IMR-90 (cell line): Measurements from ENCODE around the gene HNRNPD. TPM values are rescaled to one million over a fixed set of nuclear protein-coding genes. Genes with fewer than 3 reads are reported as not detected.

Experiments used
- ATAC-seq: fragments of 200-7000 bp; cut with Tn5 transposase; 2 replicates; pipeline ENCODE4 v1.9.1; 2020; ENCODE audit warnings: low read depth, mild to moderate bottlenecking, moderate library complexity
- BruUV-seq: library from RNA; stranded (reverse); fragments of 400-500 nt; replicated peaks from 2 replicates; lab custom pipeline; 2021; lab: Mats Ljungman, UMichigan
- CTCF ChIA-PET: fragments of 300-600 bp; formaldehyde crosslinking; extraction: SDS; loops from one replicate; lab custom pipeline; 2021; ENCODE audit warnings: antibody characterized with exemption; lab: Yijun Ruan, JAX
- POLR2A ChIA-PET: fragments of 300-600 bp; sonication (Branson Sonifier 250); formaldehyde crosslinking; loops from one replicate; lab custom pipeline; 2022; ENCODE audit warnings: antibody characterized with exemption; ENCODE audit not compliant: unreplicated experiment; lab: Charles Lee
- DNase-seq: peaks from one replicate; pipeline ENCODE4 v3.0.0; 2013
- H2AFZ ChIP-seq: replicated peaks from 2 replicates; pipeline ENCODE3; 2013; ENCODE audit warnings: low read length, mild to moderate bottlenecking; ENCODE audit not compliant: poor library complexity
- H2AK5ac ChIP-seq: 2 replicates; pipeline ENCODE4 v1.6.1; 2013; ENCODE audit warnings: low read depth, low read length, inconsistent platforms
- H2AK9ac ChIP-seq: replicated peaks from 2 replicates; pipeline ENCODE3; 2013; ENCODE audit warnings: mild to moderate bottlenecking, low read depth, low read length, moderate library complexity; ENCODE audit not compliant: poor library complexity
- H2BK120ac ChIP-seq: 2 replicates; pipeline ENCODE4 v1.6.1; 2013; ENCODE audit warnings: low read depth, low read length, inconsistent platforms
- H2BK15ac ChIP-seq: 3 replicates; pipeline ENCODE4 v1.6.1; 2013; ENCODE audit warnings: low read depth, low read length, inconsistent platforms
- H2BK20ac ChIP-seq: 2 replicates; pipeline ENCODE4 v1.6.1; 2013; ENCODE audit warnings: low read depth, mild to moderate bottlenecking, inconsistent platforms, low read length, moderate library complexity
- H2BK5ac ChIP-seq: 2 replicates; pipeline ENCODE4 v1.6.1; 2013; ENCODE audit warnings: mild to moderate bottlenecking, low read depth, low read length, inconsistent platforms; ENCODE audit not compliant: poor library complexity, severe bottlenecking
- H3K14ac ChIP-seq: replicated peaks from 2 replicates; pipeline ENCODE4 v1.6.1; 2013; ENCODE audit warnings: low read depth, low read length, inconsistent platforms
- H3K18ac ChIP-seq: 2 replicates; pipeline ENCODE4 v1.6.1; 2013; ENCODE audit warnings: low read depth, low read length, control low read depth
- H3K23ac ChIP-seq: 2 replicates; pipeline ENCODE4 v1.6.1; 2013; ENCODE audit warnings: low read depth, low read length, inconsistent platforms
- H3K27ac ChIP-seq: 2 replicates; pipeline ENCODE4 v1.5.1; 2013; ENCODE audit warnings: mild to moderate bottlenecking, control low read depth, low read length; ENCODE audit not compliant: insufficient read depth
- H3K27me3 ChIP-seq: 2 replicates; pipeline ENCODE4 v1.6.1; 2013; ENCODE audit warnings: low read length; ENCODE audit not compliant: control insufficient read depth, insufficient read depth
- H3K36me3 ChIP-seq: 2 replicates; pipeline ENCODE4 v1.6.1; 2013; ENCODE audit warnings: low read length, mixed read lengths; ENCODE audit not compliant: control insufficient read depth, insufficient read depth
- H3K4ac ChIP-seq: 2 replicates; pipeline ENCODE4 v1.6.1; 2013; ENCODE audit warnings: low read depth, low read length, inconsistent platforms
- H3K4me1 ChIP-seq: 2 replicates; pipeline ENCODE4 v1.6.1; 2013; ENCODE audit warnings: low read length, mixed read lengths; ENCODE audit not compliant: control insufficient read depth, insufficient read depth
- H3K4me2 ChIP-seq: 2 replicates; pipeline ENCODE4 v1.6.1; 2013; ENCODE audit warnings: low read depth, mild to moderate bottlenecking, control low read depth, low read length, moderate library complexity
- H3K4me3 ChIP-seq: 2 replicates; pipeline ENCODE4 v1.5.1; 2013; ENCODE audit warnings: low read depth, mild to moderate bottlenecking, control low read depth, low read length, moderate library complexity; ENCODE audit not compliant: insufficient read depth
- H3K56ac ChIP-seq: 2 replicates; pipeline ENCODE4 v1.6.1; 2013; ENCODE audit warnings: low read length, inconsistent platforms; ENCODE audit not compliant: insufficient read depth; ENCODE audit errors: extremely low read depth
- H3K79me1 ChIP-seq, 2 experiments: 2 replicates each; pipeline ENCODE4 v1.6.1; 2013; ENCODE audit warnings: low read length in 2 of 2, inconsistent platforms in 1 of 2, low read depth in 1 of 2
- H3K9ac ChIP-seq: 2 replicates; pipeline ENCODE4 v1.6.1; 2013; ENCODE audit warnings: low read depth, low read length, control low read depth
- H3K9me1 ChIP-seq: 2 replicates; pipeline ENCODE4 v1.6.1; 2013; ENCODE audit warnings: low read length, inconsistent platforms; ENCODE audit not compliant: insufficient read depth
- H3K9me3 ChIP-seq: 2 replicates; pipeline ENCODE4 v1.6.1; 2013; ENCODE audit warnings: low read length; ENCODE audit not compliant: control insufficient read depth, insufficient read depth
- H4K20me1 ChIP-seq: 2 replicates; pipeline ENCODE4 v1.6.1; 2013; ENCODE audit warnings: low read length, inconsistent platforms; ENCODE audit not compliant: insufficient read depth
- H4K5ac ChIP-seq: 2 replicates; pipeline ENCODE4 v1.6.1; 2013; ENCODE audit warnings: mild to moderate bottlenecking, low read depth, low read length, control low read depth
- H4K8ac ChIP-seq, 2 experiments: 2 replicates each; pipeline ENCODE4 v1.6.1; 2013; ENCODE audit warnings: low read depth in 2 of 2, low read length in 2 of 2, control low read depth in 1 of 2, inconsistent platforms in 1 of 2
- H4K91ac ChIP-seq: 2 replicates; pipeline ENCODE4 v1.6.1; 2013; ENCODE audit warnings: low read depth, low read length, inconsistent platforms; ENCODE audit not compliant: insufficient read depth
- BHLHE40 ChIP-seq: fragments of 150-350 bp; IDR thresholded peaks from 2 replicates; pipeline ENCODE4 v1.6.1; 2016; ENCODE audit warnings: mild to moderate bottlenecking, low read depth, low read length
- CEBPB ChIP-seq: IDR thresholded peaks from 2 replicates; pipeline ENCODE4 v1.6.1; 2012; ENCODE audit warnings: low read depth, low read length, improper control_type of control experiment
- CHD1 ChIP-seq: IDR thresholded peaks from 2 replicates; pipeline ENCODE4 v1.6.1; 2012; ENCODE audit warnings: low read depth, low read length, improper control_type of control experiment
- ELK1 ChIP-seq: fragments of 150-350 bp; IDR thresholded peaks from 2 replicates; pipeline ENCODE4 v1.6.1; 2016; ENCODE audit warnings: low read depth, mild to moderate bottlenecking, low read length, moderate library complexity, borderline replicate concordance
- FOS ChIP-seq: fragments of 150-350 bp; IDR thresholded peaks from 2 replicates; pipeline ENCODE4 v1.6.1; 2016; ENCODE audit warnings: low read depth, low read length
- MAFK ChIP-seq: IDR thresholded peaks from 2 replicates; pipeline ENCODE4 v1.6.1; 2012; ENCODE audit warnings: low read depth, low read length, improper control_type of control experiment
- MAZ ChIP-seq: IDR thresholded peaks from 2 replicates; pipeline ENCODE4 v1.6.1; 2012; ENCODE audit warnings: low read depth, mild to moderate bottlenecking, low read length, improper control_type of control experiment, moderate library complexity, borderline replicate concordance
- MXI1 ChIP-seq: IDR thresholded peaks from 2 replicates; pipeline ENCODE4 v1.6.1; 2012; ENCODE audit warnings: low read depth, mild to moderate bottlenecking, low read length, moderate library complexity, borderline replicate concordance
- NFE2L2 ChIP-seq: fragments of 150-350 bp; IDR thresholded peaks from 2 replicates; pipeline ENCODE4 v1.6.1; 2016; ENCODE audit warnings: low read depth, mild to moderate bottlenecking, low read length
- POLR2A ChIP-seq: IDR thresholded peaks from 2 replicates; pipeline ENCODE4 v1.6.1; 2012; ENCODE audit warnings: mild to moderate bottlenecking, low read depth, low read length
- RAD21 ChIP-seq: IDR thresholded peaks from 2 replicates; pipeline ENCODE4 v1.6.1; 2012; ENCODE audit warnings: low read length, improper control_type of control experiment
- RCOR1 ChIP-seq: IDR thresholded peaks from 2 replicates; pipeline ENCODE4 v1.6.1; 2012; ENCODE audit warnings: mild to moderate bottlenecking, low read length, improper control_type of control experiment; ENCODE audit not compliant: insufficient replicate concordance
- RFX5 ChIP-seq: IDR thresholded peaks from 2 replicates; pipeline ENCODE4 v1.8.0; 2012; ENCODE audit warnings: low read depth, mild to moderate bottlenecking, low read length, moderate library complexity
- SMC3 ChIP-seq: fragments of 150-350 bp; IDR thresholded peaks from 2 replicates; pipeline ENCODE4 v1.6.1; 2016; ENCODE audit warnings: low read depth, mild to moderate bottlenecking, antibody characterized with exemption, low read length, moderate library complexity
- USF2 ChIP-seq: fragments of 150-350 bp; IDR thresholded peaks from 2 replicates; pipeline ENCODE4 v1.6.1; 2017; ENCODE audit warnings: mild to moderate bottlenecking, antibody characterized with exemption, low read length, low read depth
- WGBS, 2 experiments: methylation state at CpG; one replicate each; pipeline versions ENCODE4 v1.1.5 to v1.1.7; 2013; ENCODE audit warnings: missing lambda C conversion rate in 2 of 2; ENCODE audit not compliant: insufficient read length in 1 of 2; ENCODE audit errors: extremely low coverage in 2 of 2; 5-methylcytosine and 5-hydroxymethylcytosine counted together
- dilution Hi-C: fragments of 300-500 bp; cut with HindIII; formaldehyde crosslinking; loops from one replicate; pipeline ENCODE4 v1.14.3; 2018; ENCODE audit warnings: low sequenced_read_pairs; ENCODE audit not compliant: unreplicated experiment
- in situ Hi-C: fragments of 300-500 bp; cut with MboI; formaldehyde crosslinking; loops from 3 replicates; pipeline ENCODE4 v1.14.3; 2019; ENCODE audit warnings: low sequenced_read_pairs, inconsistent platforms, mixed read lengths
- intact Hi-C: fragments of 100-400 bp; cut with micrococcal nuclease; formaldehyde crosslinking; loops from 2 replicates; pipeline ENCODE4 v1.10.0; 2022
- polyA plus RNA-seq, 3 experiments: library from polyadenylated mRNA; depleted of rRNA; stranded (reverse); fragments of >200 nt; gene quantifications; 2 replicates each; pipeline ENCODE4 v1.2.3, GENCODE V29; 2012; ENCODE audit warnings: low replicate concordance in 1 of 3
- total RNA-seq: library from RNA; depleted of rRNA; stranded (reverse); fragments of >200 nt; gene quantifications from 2 replicates; pipeline ENCODE4 v1.2.3, GENCODE V29; 2012
- TF ChIP-seq, protein P1 (sequence below): conservative IDR thresholded peaks from 2 replicates; pipeline ENCODE4 v1.5.1; 2012; ENCODE audit warnings: mild to moderate bottlenecking, low read depth, low read length, improper control_type of control experiment

The HNRNPD gene
- total and polyA plus RNA-seq, 2 of the 4 experiments (the other 2 are of a cell fraction), result 9.7 to 142 TPM

DNA sequence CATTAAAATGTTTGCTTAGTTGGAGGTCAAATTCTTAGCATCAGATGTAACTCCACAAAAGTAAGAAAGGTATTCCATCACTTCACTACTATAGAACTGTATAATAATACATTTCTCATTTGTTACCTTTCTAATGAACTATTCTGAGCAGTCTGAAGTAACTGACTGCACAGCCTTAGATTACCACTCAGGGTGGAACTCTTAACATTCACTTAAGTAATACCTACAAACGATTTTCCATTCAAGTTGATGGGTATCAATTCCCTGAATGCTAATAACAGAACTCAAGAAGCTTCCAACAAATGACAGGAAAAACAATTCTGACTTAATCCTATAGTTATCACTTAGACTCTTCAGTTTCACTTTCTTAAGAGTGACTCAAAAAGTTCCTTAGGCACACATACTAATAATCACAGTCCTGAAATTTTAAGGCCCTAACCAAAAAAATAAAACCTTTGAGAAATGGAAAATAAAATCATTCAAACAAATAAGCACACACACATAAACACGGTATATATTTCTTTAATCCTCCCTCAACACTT, 20.9 kb downstream of the HNRNPD start:
- POLR2A ChIA-PET, result no interaction called here
- Histone ChIP-seq H2BK15ac (no peak overlapping the region), H3K4me2 (no peak overlapping the region), H2BK20ac (no peak overlapping the region), H4K20me1 (peaks cover 30% of the 10 kb centered on the region), H4K5ac (no peak overlapping the region), H3K4me3 (no peak overlapping the region), H3K79me1 (peaks cover 21 to 47% of the 10 kb centered on the region in 2 experiments), H3K27ac (peak overlapping the region; percentile 49; the same call in 1 of the 2 replicates), H3K36me3 (peaks cover 37% of the 10 kb centered on the region), H4K8ac (no peak overlapping the region), H3K18ac (no peak overlapping the region), H3K4me1 (peaks cover 3% of the 10 kb centered on the region; the same call in 1 of the 2 replicates), H3K4ac (no peak overlapping the region), H3K14ac (no peak overlapping the region), H3K9me3 (no peaks in the 10 kb centered on the region), H2AFZ (no peak overlapping the region), H2BK5ac (peak overlapping the region; percentile 18), H3K9me1 (no peaks in the 10 kb centered on the region; the same call in 1 of the 2 replicates), H3K27me3 (no peaks in the 10 kb centered on the region), H3K23ac (no peak overlapping the region), H2AK9ac (no peak overlapping the region), H3K56ac (no peak overlapping the region), H3K9ac (no peak overlapping the region), H2BK120ac (no peak overlapping the region), H2AK5ac (no peak overlapping the region), H4K91ac (no peak overlapping the region)
- ATAC-seq (peak; percentile 53), DNase-seq (peak; percentile 8)
- CTCF ChIA-PET, result interaction anchor here (0.5 to 0.8 kb wide), 2 partner anchors 36 to 1300 kb away, joined by 3 read pairs; no protein-coding TSS in a partner anchor
- intact Hi-C loops, result no loop called here
- no CpG with 5 or more reads among the region's 2 CpGs for WGBS, 2 experiments
- BruUV-seq, result no TSS peak
- TF ChIP-seq MAFK (no peak), RCOR1 (no peak), MXI1 (no peak), CHD1 (no peak), RFX5 (no peak), SMC3 (no peak), ELK1 (no peak), CEBPB (no peak), FOS (no peak), USF2 (no peak), RAD21 (no peak), NFE2L2 (no peak), BHLHE40 (no peak), MAZ (no peak), POLR2A (no peak)
- TF ChIP-seq, protein P1, sequence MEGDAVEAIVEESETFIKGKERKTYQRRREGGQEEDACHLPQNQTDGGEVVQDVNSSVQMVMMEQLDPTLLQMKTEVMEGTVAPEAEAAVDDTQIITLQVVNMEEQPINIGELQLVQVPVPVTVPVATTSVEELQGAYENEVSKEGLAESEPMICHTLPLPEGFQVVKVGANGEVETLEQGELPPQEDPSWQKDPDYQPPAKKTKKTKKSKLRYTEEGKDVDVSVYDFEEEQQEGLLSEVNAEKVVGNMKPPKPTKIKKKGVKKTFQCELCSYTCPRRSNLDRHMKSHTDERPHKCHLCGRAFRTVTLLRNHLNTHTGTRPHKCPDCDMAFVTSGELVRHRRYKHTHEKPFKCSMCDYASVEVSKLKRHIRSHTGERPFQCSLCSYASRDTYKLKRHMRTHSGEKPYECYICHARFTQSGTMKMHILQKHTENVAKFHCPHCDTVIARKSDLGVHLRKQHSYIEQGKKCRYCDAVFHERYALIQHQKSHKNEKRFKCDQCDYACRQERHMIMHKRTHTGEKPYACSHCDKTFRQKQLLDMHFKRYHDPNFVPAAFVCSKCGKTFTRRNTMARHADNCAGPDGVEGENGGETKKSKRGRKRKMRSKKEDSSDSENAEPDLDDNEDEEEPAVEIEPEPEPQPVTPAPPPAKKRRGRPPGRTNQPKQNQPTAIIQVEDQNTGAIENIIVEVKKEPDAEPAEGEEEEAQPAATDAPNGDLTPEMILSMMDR, result no peak
- in situ Hi-C loops, result no loop called here
- dilution Hi-C loops, result no loop called here
